Activated CD8-positive, alpha-beta T cell treated with anti-CD3 and anti-CD28 coated beads for 36 hours (primary cell): ENCODE measurements around the gene SARNP. TPM values are rescaled to one million over a fixed set of nuclear protein-coding genes. Genes with fewer than 3 reads are reported as not detected.

Source experiments
- ATAC-seq: fragments of 200-7000 bp; cut with Tn5 transposase; one replicate; pipeline ENCODE4 v1.10.0; 2021; ENCODE audit warnings: mild to moderate bottlenecking, moderate library complexity
- CTCF ChIA-PET: fragments of 350-600 bp; sonication (Branson Sonifier 250); formaldehyde crosslinking; loops from one replicate; lab custom pipeline; 2021; ENCODE audit warnings: antibody characterized with exemption; lab: Charles Lee
- POLR2A ChIA-PET: fragments of 350-600 bp; sonication (Branson Sonifier 250); formaldehyde crosslinking; loops from one replicate; lab custom pipeline; 2021; ENCODE audit warnings: antibody characterized with exemption; lab: Charles Lee
- DNase-seq: peaks from one replicate; pipeline ENCODE4 v3.0.0-alpha.2; 2020
- H3K27ac Mint-ChIP-seq: one replicate; pipeline ENCODE4 v1.8.0; 2021; ENCODE audit warnings: mild to moderate bottlenecking, mixed read lengths
- H3K27me3 Mint-ChIP-seq: one replicate; pipeline ENCODE4 v1.8.0; 2021; ENCODE audit warnings: mixed read lengths
- H3K36me3 Mint-ChIP-seq: one replicate; pipeline ENCODE4 v1.8.0; 2021; ENCODE audit warnings: low read depth, mixed read lengths
- H3K4me1 Mint-ChIP-seq: one replicate; pipeline ENCODE4 v1.8.0; 2021; ENCODE audit warnings: low read depth, mixed read lengths
- H3K4me3 Mint-ChIP-seq: one replicate; pipeline ENCODE4 v1.8.0; 2021; ENCODE audit warnings: mild to moderate bottlenecking, moderate library complexity, mixed read lengths
- H3K9me3 Mint-ChIP-seq: one replicate; pipeline ENCODE4 v1.8.0; 2021; ENCODE audit warnings: mixed read lengths
- intact Hi-C: fragments of 100-400 bp; cut with micrococcal nuclease; formaldehyde crosslinking; loops from one replicate; pipeline ENCODE4 v1.10.0; 2022
- total RNA-seq, 2 experiments: library from RNA; stranded (reverse); gene quantifications; one replicate each; pipeline ENCODE4 v1.2.3, GENCODE V29; 2021
- TF ChIP-seq, protein P1 (sequence below): fragments of 200-600 bp; IDR thresholded peaks from one replicate; pipeline ENCODE4 v1.8.0; 2022; ENCODE audit warnings: antibody characterized with exemption, mild to moderate bottlenecking

The SARNP gene
- total RNA-seq, 2 experiments from 2014 or later = 93.9 to 94.0 TPM

DNA sequence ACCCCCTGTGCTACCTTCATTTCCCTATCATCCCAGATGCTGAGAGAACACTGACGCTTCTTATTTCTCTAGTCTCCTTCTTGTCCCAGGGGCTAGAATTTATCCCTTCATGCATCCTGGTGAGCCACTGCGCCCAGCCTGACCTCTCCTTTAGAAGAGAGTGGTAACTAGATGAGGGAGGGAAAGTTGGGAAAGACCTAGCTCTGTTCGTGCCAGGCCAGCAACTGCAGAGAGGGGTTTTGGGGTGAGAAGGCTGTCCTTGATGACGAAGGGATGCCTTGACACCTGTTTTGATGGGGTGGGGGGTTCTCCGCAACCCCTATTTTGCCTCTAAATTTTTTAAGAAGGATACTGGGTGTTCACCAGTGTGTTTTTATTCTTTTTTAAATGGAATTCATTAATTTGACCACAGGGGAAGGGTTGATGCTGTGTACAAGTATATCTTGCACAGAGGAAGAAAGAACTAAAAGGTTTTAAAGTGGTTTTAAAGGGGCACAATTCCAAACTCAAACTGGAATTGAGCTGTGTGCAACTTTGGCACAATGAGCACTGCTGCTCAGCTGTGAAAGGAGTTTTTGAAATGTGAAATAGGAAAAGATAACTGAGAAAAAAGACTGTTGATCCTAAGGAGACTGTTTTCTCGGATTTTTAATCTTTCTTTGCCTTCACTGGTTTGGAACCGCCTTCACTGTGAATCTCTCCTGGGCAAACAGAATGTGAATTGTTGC lies 32.3 kb upstream of the SARNP start:
- ChIA-PET POLR2A (no interaction called here), CTCF (interaction anchor here (0.6 to 1.0 kb wide), 2 partner anchors 52 to 95 kb away, joined by 3 read pairs; no protein-coding TSS in a partner anchor)
- no peak overlapping the region for H3K4me3 Mint-ChIP-seq
- H3K27ac Mint-ChIP-seq = no peak overlapping the region
- H3K4me1 Mint-ChIP-seq = peaks cover 16% of the 10 kb centered on the region
- no peaks in the 10 kb centered on the region for H3K27me3 Mint-ChIP-seq
- H3K9me3 Mint-ChIP-seq = no peaks in the 10 kb centered on the region
- intact Hi-C loops = no loop called here
- TF ChIP-seq, protein P1, sequence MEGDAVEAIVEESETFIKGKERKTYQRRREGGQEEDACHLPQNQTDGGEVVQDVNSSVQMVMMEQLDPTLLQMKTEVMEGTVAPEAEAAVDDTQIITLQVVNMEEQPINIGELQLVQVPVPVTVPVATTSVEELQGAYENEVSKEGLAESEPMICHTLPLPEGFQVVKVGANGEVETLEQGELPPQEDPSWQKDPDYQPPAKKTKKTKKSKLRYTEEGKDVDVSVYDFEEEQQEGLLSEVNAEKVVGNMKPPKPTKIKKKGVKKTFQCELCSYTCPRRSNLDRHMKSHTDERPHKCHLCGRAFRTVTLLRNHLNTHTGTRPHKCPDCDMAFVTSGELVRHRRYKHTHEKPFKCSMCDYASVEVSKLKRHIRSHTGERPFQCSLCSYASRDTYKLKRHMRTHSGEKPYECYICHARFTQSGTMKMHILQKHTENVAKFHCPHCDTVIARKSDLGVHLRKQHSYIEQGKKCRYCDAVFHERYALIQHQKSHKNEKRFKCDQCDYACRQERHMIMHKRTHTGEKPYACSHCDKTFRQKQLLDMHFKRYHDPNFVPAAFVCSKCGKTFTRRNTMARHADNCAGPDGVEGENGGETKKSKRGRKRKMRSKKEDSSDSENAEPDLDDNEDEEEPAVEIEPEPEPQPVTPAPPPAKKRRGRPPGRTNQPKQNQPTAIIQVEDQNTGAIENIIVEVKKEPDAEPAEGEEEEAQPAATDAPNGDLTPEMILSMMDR = no peak
- DNase-seq (no peak), ATAC-seq (no peak)
- no peaks in the 10 kb centered on the region for H3K36me3 Mint-ChIP-seq

DNA sequence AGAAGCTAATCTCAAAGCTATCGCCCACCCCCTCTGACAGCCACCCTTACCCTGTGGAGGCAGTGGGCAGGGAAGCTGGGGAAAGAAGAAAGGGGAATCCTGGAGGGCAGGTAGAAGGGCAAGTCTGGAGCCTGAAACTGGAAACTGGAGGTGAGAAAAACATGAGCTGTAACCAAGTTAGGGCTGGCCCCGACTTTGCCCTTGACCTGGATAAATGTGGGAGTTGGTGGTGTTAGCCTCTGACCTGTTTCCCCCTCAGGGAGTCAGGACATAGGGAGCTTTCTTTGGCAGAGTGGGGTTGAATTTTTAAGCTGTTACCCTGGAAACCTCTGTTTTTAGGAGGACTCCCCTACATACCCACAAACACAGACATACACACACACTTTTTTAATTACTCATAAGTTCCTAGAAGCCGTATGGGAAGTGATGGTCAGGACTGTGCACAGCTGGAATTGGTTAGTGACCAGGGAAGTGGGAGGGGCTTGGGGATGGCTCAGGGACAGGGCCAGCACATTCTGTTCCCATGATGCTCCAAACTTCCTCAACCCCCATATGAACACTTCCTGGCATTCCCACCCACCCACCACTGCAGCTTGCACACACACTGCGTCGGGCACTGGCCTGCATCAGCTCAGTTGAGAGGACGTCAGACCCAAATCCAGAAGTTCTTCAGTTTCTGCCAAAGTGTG lies 30.2 kb upstream of the SARNP start:
- ATAC-seq = peak; percentile 71
- TF ChIP-seq, protein P1 = no peak
- Mint-ChIP-seq H3K36me3 (no peaks in the 10 kb centered on the region), H3K27ac (peak overlapping the region; percentile 84), H3K9me3 (no peaks in the 10 kb centered on the region), H3K27me3 (no peaks in the 10 kb centered on the region), H3K4me1 (peaks cover 16% of the 10 kb centered on the region), H3K4me3 (no peak overlapping the region)
- POLR2A ChIA-PET = interaction anchor here (1.1 to 2.1 kb wide), 2 partner anchors 17 to 77 kb away, joined by 3 to 10 read pairs; no protein-coding TSS in a partner anchor
- DNase-seq = peak; percentile 29
- CTCF ChIA-PET = interaction anchor here (0.7 to 1.2 kb wide), 4 partner anchors 15 to 148 kb away, joined by 3 to 6 read pairs (median 3); no protein-coding TSS in a partner anchor
- intact Hi-C loops = no loop called here

DNA sequence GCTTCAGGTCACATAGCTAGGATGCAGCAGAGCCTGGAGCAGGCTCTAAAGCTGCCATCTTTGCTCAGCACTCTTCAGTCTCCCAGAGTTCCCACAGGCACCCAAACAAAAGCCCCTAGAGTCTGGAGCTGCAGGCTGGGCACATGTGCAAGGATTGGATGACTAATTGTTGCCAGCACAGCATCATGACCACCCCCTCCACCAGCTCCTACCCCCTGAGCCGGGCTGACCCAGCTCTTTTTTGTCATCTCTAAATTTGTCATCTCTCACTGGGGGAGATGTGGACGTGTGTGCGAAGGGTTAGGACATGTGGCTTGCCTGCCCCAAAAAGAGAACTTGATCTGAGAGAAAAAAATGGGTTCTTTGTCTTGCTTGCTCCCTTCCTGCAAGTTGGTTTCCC lies 29.5 kb upstream of the SARNP start:
- intact Hi-C loops = no loop called here
- TF ChIP-seq, protein P1 = no peak
- Mint-ChIP-seq H3K4me3 (no peak overlapping the region), H3K27me3 (no peaks in the 10 kb centered on the region), H3K4me1 (peaks cover 16% of the 10 kb centered on the region), H3K36me3 (no peaks in the 10 kb centered on the region), H3K27ac (peak overlapping the region; percentile 84), H3K9me3 (no peaks in the 10 kb centered on the region)
- DNase-seq (peak; percentile 70), ATAC-seq (peak; percentile 78)
- CTCF ChIA-PET = interaction anchor here (0.7 to 1.2 kb wide), 3 partner anchors 15 to 149 kb away, joined by 3 to 6 read pairs (median 3); no protein-coding TSS in a partner anchor
- POLR2A ChIA-PET = interaction anchor here (1.1 to 2.1 kb wide), 2 partner anchors 16 to 77 kb away, joined by 3 to 10 read pairs; no protein-coding TSS in a partner anchor

DNA sequence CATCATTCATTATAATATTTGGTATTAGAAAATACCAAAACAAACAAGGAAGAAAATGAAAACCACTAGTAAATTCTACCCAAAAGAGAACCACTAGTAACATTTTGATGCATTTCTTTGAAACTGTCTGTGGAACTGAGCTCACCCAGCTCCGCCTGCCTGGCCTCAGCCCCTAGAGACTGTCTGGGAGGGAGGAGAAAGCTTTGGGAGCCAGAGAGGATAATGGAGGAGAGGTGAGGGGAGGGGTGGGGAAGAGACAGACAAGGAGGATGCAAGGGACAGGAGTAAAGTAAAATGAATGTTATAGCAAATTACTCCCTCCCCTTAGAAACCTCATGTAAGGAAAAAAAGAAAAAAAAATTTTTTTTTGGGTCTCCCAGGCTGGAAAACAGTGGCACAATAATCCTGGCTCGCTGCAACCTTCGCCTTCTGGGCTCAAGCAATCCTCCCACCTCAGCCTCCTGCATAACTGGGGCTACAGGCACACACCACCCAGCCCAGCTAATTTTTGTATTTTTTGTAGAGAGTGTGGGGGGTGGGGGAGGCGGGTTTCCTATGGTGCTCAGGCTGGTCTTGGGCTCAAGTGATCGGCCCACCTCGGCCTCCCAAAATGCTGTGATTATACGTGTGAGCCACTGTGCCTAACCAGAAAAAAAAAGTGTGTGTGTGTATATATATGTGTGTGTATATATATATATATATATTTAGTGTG lies 28.4 kb upstream of the SARNP start:
- ATAC-seq (no peak), DNase-seq (no peak)
- Mint-ChIP-seq H3K9me3 (no peaks in the 10 kb centered on the region), H3K27me3 (no peaks in the 10 kb centered on the region), H3K27ac (no peak overlapping the region), H3K4me3 (no peak overlapping the region), H3K36me3 (no peaks in the 10 kb centered on the region), H3K4me1 (peaks cover 16% of the 10 kb centered on the region)
- intact Hi-C loops = no loop called here
- CTCF ChIA-PET = no interaction called here
- TF ChIP-seq, protein P1 = no peak
- POLR2A ChIA-PET = interaction anchor here (2.1 kb wide), 1 partner anchor 15 kb away, joined by 10 read pairs; no protein-coding TSS in a partner anchor
